ENCODE data around the gene RAD9A. TPM values are rescaled to one million over a fixed set of nuclear protein-coding genes. Genes with fewer than 3 reads are reported as not detected.

RAD9A gene
- total and polyA plus RNA-seq, 4 donors, result 14.1 to 35.9 (median 21.2) TPM

GRCh38 chr11:67366961-67367760 lies 24.6 kb upstream of the RAD9A start:
- peaks cover 9 to 71% (median 43%) of the 10 kb centered on the region in 5 donors for H3K4me1 ChIP-seq (ENCODE audit: control insufficient read depth in 5 of 5, insufficient read depth in 5 of 5, low read length in 5 of 5)
- no peak overlapping the region for H3K9ac ChIP-seq (ENCODE audit: insufficient read depth in 1 of 2, low read length in 2 of 2)
- no peak for ATAC-seq (ENCODE audit: insufficient read depth, low FRiP score)
- DNase-seq, result peak; percentile 85 to 90 (median 89)
- 29 to 36% methylated on average over 25 of the region's 25 CpGs for WGBS, 2 donors
- peak overlapping the region in 1 of 2 donors; percentile 49 for H3K27ac ChIP-seq (ENCODE audit: low read depth in 1 of 2, low read length in 1 of 2)
- H3K27me3 ChIP-seq (ENCODE audit: control insufficient read depth in 3 of 3, insufficient read depth in 3 of 3, low read length in 2 of 3), result no peaks in the 10 kb centered on the region
- H3K36me3 ChIP-seq (ENCODE audit: control insufficient read depth in 4 of 4, insufficient read depth in 4 of 4, low read length in 4 of 4), result peaks cover 0 to 12% (median 7%) of the 10 kb centered on the region in 4 donors
- H3K9me3 ChIP-seq (ENCODE audit: control insufficient read depth in 4 of 4, insufficient read depth in 3 of 4, low read length in 3 of 4), result no peaks in the 10 kb centered on the region
- TF ChIP-seq, protein P1, sequence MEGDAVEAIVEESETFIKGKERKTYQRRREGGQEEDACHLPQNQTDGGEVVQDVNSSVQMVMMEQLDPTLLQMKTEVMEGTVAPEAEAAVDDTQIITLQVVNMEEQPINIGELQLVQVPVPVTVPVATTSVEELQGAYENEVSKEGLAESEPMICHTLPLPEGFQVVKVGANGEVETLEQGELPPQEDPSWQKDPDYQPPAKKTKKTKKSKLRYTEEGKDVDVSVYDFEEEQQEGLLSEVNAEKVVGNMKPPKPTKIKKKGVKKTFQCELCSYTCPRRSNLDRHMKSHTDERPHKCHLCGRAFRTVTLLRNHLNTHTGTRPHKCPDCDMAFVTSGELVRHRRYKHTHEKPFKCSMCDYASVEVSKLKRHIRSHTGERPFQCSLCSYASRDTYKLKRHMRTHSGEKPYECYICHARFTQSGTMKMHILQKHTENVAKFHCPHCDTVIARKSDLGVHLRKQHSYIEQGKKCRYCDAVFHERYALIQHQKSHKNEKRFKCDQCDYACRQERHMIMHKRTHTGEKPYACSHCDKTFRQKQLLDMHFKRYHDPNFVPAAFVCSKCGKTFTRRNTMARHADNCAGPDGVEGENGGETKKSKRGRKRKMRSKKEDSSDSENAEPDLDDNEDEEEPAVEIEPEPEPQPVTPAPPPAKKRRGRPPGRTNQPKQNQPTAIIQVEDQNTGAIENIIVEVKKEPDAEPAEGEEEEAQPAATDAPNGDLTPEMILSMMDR (IDR thresholded peaks at IDR 0.05; ENCODE audit: control extremely low read depth, extremely low read depth), result no peak
- no peak overlapping the region for H3K4me3 ChIP-seq

DNA sequence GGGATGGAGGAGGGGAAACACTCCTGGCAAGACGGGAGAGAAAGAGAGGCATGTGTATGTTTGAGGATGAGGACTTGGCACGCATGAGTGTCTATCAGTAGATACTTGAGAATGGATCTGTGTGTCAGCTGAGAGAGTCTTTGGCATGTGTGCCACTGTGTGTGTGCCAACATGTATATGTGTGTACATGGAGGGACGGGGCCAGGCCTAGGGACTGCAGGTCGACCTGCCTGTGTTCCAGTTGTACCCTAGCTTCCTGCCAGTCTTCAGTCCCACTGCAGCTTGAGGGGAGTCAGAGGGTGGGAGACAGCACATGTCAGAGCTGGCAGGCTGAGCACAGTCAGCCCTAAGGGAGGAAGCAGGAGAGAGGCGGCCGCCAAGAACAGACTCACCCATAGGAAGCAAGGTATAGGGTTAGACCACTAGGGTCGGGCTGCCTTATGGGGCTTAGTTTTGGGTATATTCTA lies 24.0 kb upstream of the RAD9A start:
- TF ChIP-seq, protein P1 (IDR thresholded peaks at IDR 0.05; ENCODE audit: control extremely low read depth, extremely low read depth), result no peak
- no peak overlapping the region for H3K4me3 ChIP-seq
- H3K9ac ChIP-seq (ENCODE audit: insufficient read depth in 1 of 2, low read length in 2 of 2), result no peak overlapping the region
- ATAC-seq (ENCODE audit: insufficient read depth, low FRiP score) (no peak), DNase-seq (peak in 1 of 3 donors; percentile 47)
- H3K27me3 ChIP-seq (ENCODE audit: control insufficient read depth in 3 of 3, insufficient read depth in 3 of 3, low read length in 2 of 3), result no peaks in the 10 kb centered on the region
- H3K27ac ChIP-seq (ENCODE audit: low read depth in 1 of 2, low read length in 1 of 2), result peak overlapping the region in 1 of 2 donors; percentile 57
- H3K36me3 ChIP-seq (ENCODE audit: control insufficient read depth in 4 of 4, insufficient read depth in 4 of 4, low read length in 4 of 4), result peaks cover 0 to 12% (median 7%) of the 10 kb centered on the region in 4 donors
- WGBS, 2 donors, result 48 to 53% methylated on average over 7 of the region's 7 CpGs
- H3K9me3 ChIP-seq (ENCODE audit: control insufficient read depth in 4 of 4, insufficient read depth in 3 of 4, low read length in 3 of 4), result no peaks in the 10 kb centered on the region
- H3K4me1 ChIP-seq (ENCODE audit: control insufficient read depth in 5 of 5, insufficient read depth in 5 of 5, low read length in 5 of 5), result peaks cover 9 to 73% (median 43%) of the 10 kb centered on the region in 5 donors

GRCh38 chr11:67368621-67369020 lies 23.2 kb upstream of the RAD9A start:
- H3K4me1 ChIP-seq (ENCODE audit: control insufficient read depth in 5 of 5, insufficient read depth in 5 of 5, low read length in 5 of 5), result peaks cover 9 to 73% (median 43%) of the 10 kb centered on the region in 5 donors
- no peaks in the 10 kb centered on the region for H3K9me3 ChIP-seq (ENCODE audit: control insufficient read depth in 4 of 4, insufficient read depth in 3 of 4, low read length in 3 of 4)
- H3K9ac ChIP-seq (ENCODE audit: insufficient read depth in 1 of 2, low read length in 2 of 2), result no peak overlapping the region
- DNase-seq, result no peak
- TF ChIP-seq, protein P1 (IDR thresholded peaks at IDR 0.05; ENCODE audit: control extremely low read depth, extremely low read depth), result no peak
- no peaks in the 10 kb centered on the region for H3K27me3 ChIP-seq (ENCODE audit: control insufficient read depth in 3 of 3, insufficient read depth in 3 of 3, low read length in 2 of 3)
- H3K36me3 ChIP-seq (ENCODE audit: control insufficient read depth in 4 of 4, insufficient read depth in 4 of 4, low read length in 4 of 4), result peaks cover 0 to 12% (median 7%) of the 10 kb centered on the region in 4 donors
- 43 to 72% methylated on average over 3 of the region's 3 CpGs for WGBS, 2 donors
- peak overlapping the region in 1 of 2 donors; percentile 57 for H3K27ac ChIP-seq (ENCODE audit: low read depth in 1 of 2, low read length in 1 of 2)
- H3K4me3 ChIP-seq, result no peak overlapping the region
- ATAC-seq (ENCODE audit: insufficient read depth, low FRiP score), result no peak

Measured in lung (tissue), 12 donors.